T1000 (cell line): ENCODE measurements around the gene CDCA3.
A peak's percentile ranks its signal among the peaks of the same experiment; 100 is the strongest.
"Not testable (repeated sequence)": the region's sequence is repeated elsewhere in the genome, so short reads cannot be mapped to it uniquely, and the experiment has no call there.

Experiments
- DNase-seq: peaks from one replicate; lab custom pipeline; 2025; ENCODE audit warnings: mixed read lengths; lab: John Stamatoyannopoulos, UW

The CDCA3 gene

GRCh38 chr12:6851153-6851920 lies at the start of gene CDCA3:
CDCA3 (minus strand) TSS chr12:6851286; CDS start chr12:6850952, 334 bp downstream.
- peak; percentile 82 for DNase-seq

DNA sequence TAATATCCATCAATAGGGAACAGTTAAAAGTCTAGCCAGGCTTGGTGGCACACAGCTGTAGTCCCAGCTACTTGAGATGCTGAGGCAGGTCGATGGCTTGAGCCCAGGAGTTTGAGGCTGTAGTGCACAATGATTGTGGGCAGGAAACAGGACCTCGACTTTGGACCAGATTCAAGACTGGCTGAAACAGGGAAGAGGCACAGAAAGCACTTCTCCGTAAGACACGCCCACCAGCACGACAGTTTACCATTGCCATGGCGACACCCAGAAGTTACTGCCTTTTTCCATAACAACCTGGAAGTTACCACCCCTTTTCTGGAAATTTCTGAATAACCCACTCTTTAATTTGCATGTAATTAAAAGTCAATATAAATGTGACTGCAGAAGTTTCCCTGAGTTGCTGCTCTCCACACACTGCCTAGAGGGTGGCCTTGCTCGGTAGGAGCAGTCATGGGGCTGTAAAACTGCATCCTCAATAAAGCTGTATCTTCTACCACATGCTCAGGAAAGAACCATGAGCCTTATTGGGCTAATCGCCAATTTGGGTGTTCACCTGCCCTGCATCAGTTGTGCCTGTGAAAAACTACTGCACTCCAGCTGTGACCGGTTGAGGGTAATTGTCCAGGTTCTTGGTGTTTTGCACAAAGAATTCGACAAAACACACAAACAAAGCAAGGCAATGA lies 48.9 kb upstream of the CDCA3 start:
- no peak for DNase-seq

- DNase-seq: no peak
Measured at GRCh38 chr12:6899427-6899826, 48.3 kb upstream of the CDCA3 start.

- no peak for DNase-seq
Measured at GRCh38 chr12:6896846-6897435, 45.9 kb upstream of the CDCA3 start.

DNA sequence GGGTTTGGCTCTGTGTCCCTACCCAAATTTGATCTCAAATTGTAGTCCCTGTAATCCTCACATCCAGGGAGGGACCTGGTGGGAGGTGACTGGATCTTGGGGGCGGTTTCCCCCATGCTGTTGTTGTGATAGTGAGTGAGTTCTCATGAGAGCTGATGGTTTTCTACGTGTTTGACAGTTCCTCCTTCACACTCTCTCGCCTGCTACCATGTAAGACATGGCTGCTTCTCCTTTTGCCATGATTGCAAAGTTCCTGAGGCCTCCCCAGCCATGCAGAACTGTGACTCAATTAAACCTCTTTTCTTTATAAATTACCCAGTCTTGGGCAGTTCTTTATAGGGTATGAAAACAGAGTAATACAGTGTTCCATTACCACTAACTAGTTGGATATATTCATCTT lies 43.2 kb upstream of the CDCA3 start:
- no peak for DNase-seq

GRCh38 chr12:6892683-6893082 lies 41.6 kb upstream of the CDCA3 start:
- not testable (repeated sequence) for DNase-seq

GRCh38 chr12:6891646-6892001 lies 40.5 kb upstream of the CDCA3 start:
- DNase-seq: no peak

DNA sequence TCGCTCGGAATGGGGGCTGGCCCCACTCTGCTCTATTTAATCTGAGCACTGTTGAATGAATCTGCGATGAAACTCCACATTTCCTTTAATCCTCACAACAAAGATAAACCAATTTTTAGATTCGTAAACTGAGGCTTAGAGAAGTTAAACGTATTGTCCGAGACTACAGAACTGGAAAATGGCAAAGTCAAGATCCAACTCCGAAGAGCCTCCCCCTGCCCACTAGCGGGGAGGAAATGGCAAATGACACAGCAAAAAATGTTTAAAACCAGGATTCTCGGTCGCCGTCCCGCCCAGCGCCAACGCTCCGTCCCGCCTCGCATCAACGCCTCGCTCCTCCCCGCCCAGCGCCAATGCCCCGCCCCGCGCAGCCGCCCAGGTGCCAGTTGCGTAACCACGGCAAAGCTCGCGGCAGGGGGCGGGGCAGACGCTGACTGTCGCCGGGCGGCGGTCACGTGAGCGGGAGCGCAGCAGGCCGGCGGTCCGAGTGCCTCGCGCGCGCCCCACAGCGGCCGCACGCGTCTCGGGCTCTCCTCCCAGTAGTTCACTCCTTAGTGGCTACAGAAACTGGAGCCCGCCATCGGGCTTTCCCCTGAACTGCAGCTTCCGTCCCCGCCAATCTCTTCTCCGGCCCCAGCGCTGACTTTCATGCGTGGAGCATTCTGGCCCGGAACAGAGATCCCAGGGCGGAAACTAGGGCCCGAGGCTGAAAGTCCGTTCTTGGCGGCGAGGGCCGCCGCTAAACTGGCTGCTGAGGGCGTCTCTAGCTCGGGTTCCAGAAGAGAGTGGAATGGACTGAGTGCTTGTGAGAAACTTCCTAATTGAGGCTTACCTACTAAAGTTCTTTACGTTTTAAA lies 39.9 kb upstream of the CDCA3 start:
- peak; percentile 96 for DNase-seq

DNA sequence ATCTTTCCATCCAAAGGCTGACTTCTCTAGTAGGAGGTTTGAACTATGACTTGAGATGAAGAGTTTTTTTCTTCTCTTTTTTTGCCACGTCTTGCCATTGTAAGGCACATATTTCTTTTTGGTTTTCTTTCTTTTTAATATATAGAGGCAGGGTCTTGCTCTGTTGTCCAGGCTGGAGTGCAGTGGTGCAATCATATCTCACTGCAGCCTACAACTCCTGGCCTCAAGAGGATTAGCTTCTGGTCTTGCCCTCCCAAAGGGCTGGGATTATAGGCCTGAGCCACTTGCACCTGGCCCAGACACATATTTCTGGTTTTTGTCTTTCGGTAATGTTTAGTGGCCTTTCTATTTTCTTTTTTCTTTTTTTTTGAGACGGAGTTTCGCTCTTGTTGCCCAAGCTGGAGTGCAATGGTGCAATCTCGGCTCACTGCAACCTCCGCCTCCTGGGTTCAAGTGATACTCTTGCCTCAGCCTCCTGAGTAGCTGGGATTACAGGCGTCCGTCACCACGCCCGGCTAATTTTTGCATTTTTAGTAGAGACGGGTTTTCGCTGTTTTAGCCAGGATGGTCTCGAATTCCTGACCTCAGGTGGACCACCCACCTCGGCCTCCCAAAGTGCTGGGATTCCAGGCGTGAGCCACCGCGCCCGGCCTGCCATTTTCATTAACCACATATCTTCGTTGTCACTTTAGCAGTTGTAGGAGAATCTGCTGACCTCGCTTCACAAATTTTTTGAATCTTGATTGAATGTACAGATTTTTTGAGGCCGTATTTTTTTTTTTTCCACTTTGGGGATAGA lies 38.9 kb upstream of the CDCA3 start:
- not testable (repeated sequence) for DNase-seq

DNA sequence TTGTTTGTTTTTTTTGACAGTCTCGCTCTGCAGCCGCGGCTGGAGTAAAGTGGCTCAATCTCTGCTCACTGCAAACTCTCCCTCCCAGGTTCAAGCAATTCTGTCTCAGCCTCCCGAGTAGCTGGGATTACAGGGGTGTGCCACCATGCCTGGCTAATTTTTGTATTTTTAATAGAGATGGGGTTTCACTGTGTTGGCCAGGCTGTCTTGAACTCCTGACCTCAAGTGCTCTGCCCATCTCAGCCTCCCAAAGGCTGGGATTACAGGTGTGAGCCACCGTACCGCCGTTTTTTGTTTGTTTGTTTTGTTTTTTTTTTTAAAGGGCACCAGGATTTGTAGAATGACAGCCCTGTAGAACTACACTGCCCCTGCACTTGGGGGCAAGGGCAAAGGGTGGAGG lies 37.7 kb upstream of the CDCA3 start:
- DNase-seq: not testable (repeated sequence)

- DNase-seq: no peak
Measured at GRCh38 chr12:6888360-6888759, 37.3 kb upstream of the CDCA3 start.

DNA sequence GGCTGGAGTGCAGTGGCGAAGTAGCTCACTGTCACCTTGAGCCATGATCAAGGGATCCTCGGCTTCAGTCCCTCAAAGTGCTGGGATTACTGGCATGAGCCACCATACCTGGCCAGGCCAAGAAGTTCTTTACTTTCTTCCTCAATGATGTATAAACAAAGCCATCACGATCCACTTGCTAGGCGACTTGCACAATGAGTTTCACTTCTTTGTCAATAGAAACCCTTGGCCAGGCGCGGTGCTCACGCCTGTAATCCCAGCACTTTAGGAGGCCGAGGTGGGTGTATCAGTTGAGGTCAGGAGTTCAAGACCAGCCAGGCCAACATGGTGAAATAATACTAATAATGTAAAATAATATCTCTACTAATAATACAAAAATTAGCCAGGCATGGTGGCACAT lies 36.4 kb upstream of the CDCA3 start:
- no peak for DNase-seq

DNA sequence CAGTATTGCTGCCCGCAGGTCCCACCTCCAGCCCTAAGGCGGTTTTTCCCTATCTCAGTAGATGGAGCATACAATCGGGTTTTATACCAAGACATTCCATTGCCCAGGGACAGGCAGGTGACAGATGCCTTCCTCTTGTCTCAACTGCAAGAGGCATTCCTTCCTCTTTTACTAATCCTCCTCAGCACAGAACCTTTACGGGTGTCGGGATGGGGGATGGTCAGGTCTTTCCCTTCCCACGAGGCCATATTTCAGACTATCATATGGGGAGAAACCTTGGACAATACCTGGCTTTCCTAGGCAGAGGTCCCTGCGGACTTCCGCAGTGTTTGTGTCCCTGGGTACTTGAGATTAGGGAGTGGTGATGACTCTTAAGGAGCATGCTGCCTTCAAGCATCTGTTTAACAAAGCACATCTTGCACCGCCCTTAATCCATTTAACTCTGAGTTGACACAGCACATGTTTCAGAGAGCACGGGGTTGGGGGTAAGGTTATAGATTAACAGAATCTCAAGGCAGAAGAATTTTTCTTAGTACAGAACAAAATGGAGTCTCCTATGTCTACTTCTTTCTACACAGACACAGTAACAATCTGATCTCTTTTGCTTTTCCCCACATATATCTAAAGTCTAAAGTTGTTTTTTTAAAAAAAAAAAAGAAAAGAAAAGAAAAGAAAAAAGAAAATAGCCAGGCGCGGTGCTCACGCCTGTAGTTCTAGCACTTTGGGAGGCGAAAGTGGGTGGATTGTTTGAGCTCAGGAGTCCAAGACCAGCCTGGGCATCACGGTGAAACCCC lies 35.3 kb upstream of the CDCA3 start:
- DNase-seq: not testable (repeated sequence)

- no peak for DNase-seq
Measured at GRCh38 chr12:6884539-6884938, 33.5 kb upstream of the CDCA3 start.

DNA sequence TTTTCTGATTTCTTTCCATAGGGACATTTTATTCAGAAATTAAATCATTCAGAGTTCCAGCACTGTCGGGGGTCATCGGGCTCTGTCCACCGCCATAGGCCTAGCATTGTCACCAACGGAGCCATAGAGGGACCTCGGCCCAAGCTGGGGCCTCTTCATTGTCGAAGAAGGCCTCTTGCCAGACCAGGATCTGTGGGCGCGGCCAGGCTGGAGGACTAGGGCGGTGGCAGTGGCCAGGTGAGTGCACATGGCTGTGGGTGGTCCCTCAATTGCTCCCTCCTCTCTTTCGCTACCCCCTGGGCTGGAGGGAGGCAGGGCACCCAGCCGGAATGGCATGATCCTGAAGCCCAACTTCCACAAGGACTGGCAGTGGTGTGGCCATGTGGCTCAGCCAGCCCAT lies 32.6 kb upstream of the CDCA3 start:
- DNase-seq: no peak

GRCh38 chr12:6883252-6883651 lies 32.2 kb upstream of the CDCA3 start:
- no peak for DNase-seq

DNA sequence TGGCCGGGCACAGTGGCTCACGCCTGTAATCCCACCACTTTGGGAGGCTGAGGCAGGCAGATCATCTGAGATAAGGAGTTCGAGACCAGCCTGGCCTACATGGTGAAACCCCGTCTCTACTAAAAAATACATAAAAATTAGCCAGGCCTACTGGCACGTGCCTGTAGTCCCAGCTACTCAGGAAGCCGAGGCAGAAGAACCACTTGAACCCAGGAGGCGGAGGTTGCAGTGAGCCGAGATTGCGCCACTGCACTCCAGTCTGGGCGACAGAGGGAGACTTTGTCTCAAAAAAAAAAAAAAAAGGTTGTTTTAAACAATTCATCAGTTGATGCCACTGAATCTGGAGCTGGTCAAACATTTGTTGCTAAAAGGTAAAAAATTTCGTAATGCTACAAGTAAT lies 28.7 kb upstream of the CDCA3 start:
- not testable (repeated sequence) for DNase-seq

DNA sequence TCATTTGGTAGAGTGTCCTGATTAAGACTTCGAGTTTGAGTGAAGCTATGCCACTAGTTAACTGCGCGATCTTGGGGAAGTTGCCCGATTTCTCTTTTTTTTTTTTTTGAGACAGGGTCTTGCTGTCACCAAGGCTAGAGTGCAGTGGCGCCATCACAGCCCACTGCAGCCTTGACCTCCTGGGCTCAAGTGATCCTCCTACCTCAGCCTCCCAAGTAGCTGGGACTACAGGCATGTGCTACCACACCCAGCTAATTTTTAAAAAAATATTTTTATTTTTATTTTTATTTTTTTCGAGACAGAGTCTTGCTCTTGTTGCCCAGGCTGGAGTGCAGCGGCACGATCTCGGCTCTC lies 22.9 kb upstream of the CDCA3 start:
- not testable (repeated sequence) for DNase-seq

- DNase-seq: peak; percentile 94
Measured at GRCh38 chr12:6873094-6874014, 22.3 kb upstream of the CDCA3 start, which contains the start of gene SPSB2. SPSB2 (minus strand) TSS chr12:6873303; CDS start chr12:6872901, 402 bp downstream.
